Measurements from ENCODE around the gene TLR2.

The TLR2 gene

DNA sequence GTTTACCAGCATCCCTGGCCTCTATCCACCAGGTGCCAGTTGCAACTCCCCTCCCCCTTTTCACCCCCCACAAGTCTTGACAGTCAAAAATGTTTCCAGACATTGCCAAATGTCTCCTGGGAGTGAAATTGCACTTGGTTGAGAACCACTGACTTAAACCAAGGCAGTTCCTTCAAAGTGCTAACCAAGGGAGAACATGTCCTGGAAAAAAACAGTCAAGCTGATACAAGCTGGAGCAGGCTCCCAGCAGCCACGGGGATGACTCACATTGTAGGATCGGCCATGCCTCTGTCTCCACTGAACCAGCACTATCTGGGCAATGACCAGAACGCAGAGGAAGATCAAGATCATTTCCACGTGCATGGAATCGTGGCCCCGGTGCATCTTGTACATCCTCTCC, 64.3 kb downstream of the TLR2 start:
- H3K4me3 ChIP-seq (ENCODE audit: low read length), result no peak overlapping the region
- TF ChIP-seq, protein P1, sequence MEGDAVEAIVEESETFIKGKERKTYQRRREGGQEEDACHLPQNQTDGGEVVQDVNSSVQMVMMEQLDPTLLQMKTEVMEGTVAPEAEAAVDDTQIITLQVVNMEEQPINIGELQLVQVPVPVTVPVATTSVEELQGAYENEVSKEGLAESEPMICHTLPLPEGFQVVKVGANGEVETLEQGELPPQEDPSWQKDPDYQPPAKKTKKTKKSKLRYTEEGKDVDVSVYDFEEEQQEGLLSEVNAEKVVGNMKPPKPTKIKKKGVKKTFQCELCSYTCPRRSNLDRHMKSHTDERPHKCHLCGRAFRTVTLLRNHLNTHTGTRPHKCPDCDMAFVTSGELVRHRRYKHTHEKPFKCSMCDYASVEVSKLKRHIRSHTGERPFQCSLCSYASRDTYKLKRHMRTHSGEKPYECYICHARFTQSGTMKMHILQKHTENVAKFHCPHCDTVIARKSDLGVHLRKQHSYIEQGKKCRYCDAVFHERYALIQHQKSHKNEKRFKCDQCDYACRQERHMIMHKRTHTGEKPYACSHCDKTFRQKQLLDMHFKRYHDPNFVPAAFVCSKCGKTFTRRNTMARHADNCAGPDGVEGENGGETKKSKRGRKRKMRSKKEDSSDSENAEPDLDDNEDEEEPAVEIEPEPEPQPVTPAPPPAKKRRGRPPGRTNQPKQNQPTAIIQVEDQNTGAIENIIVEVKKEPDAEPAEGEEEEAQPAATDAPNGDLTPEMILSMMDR (conservative IDR thresholded peaks at IDR 0.05; ENCODE audit: low read depth, low read length), result no peak
- DNase-seq (ENCODE audit: low read depth), result peak; percentile 22

- peak; percentile 39 for DNase-seq (ENCODE audit: low read depth)
- TF ChIP-seq, protein P1 (conservative IDR thresholded peaks at IDR 0.05; ENCODE audit: low read depth, low read length), result peak; percentile 84
- no peak overlapping the region for H3K4me3 ChIP-seq (ENCODE audit: low read length)
Measured at GRCh38 chr4:153750197-153750817, 66.2 kb downstream of the TLR2 start.

GRCh38 chr4:153755186-153755585, 71.1 kb downstream of the TLR2 start:
- TF ChIP-seq, protein P1 (conservative IDR thresholded peaks at IDR 0.05; ENCODE audit: low read depth, low read length), result no peak
- H3K4me3 ChIP-seq (ENCODE audit: low read length), result no peak overlapping the region

More at GRCh38 chr4:153755186-153755585, 71.1 kb downstream of the TLR2 start:
- no peak for DNase-seq (ENCODE audit: low read depth)
